HCT116 (cell line): ENCODE results near the gene AMZ1. TPM values are rescaled to one million over a fixed set of nuclear protein-coding genes. Genes with fewer than 3 reads are reported as not detected.

Source experiments
- ATAC-seq: fragments of 200-7000 bp; cut with Tn5 transposase; 2 replicates; pipeline ENCODE4 v1.9.1; 2020; ENCODE audit warnings: mild to moderate bottlenecking, moderate library complexity
- BruUV-seq: library from RNA; stranded (reverse); fragments of 400-500 nt; replicated peaks from 2 replicates; lab custom pipeline; 2021; lab: Mats Ljungman, UMichigan
- CTCF ChIA-PET: fragments of 300-600 bp; sonication (Branson Sonifier 250); formaldehyde crosslinking; loops from one replicate; lab custom pipeline; 2021; ENCODE audit warnings: antibody characterized with exemption; lab: Charles Lee
- POLR2A ChIA-PET: fragments of 300-600, 350-600 bp; sonication (Branson Sonifier 250); formaldehyde crosslinking; loops from one replicate; lab custom pipeline; 2021; ENCODE audit warnings: antibody characterized with exemption; lab: Charles Lee
- RAD21 ChIA-PET, 2 experiments: fragments of 300-600 bp; sonication (Branson Sonifier 250); formaldehyde crosslinking; loops; one replicate each; lab custom pipeline; 2023; ENCODE audit warnings: low total read pairs in 2 of 2; ENCODE audit not compliant: uncharacterized antibody in 2 of 2, unreplicated experiment in 2 of 2, low non-redundant PET in 1 of 2; lab: Charles Lee
- DNase-seq: peaks from one replicate; pipeline ENCODE4 v3.0.0-alpha.2; 2010; ENCODE audit warnings: low read depth, low spot score
- H2AFZ ChIP-seq: fragments of 200-600 bp; shearing (Covaris generic), sonication (generic); 2 replicates; pipeline ENCODE4 v1.6.1; 2017; ENCODE audit warnings: low read depth, mixed run types, mixed read lengths, antibody characterized with exemption, low read length; ENCODE audit not compliant: poor library complexity, severe bottlenecking
- H3K27ac ChIP-seq: 2 replicates; pipeline ENCODE4 v1.5.1; 2012; ENCODE audit warnings: low read depth, low read length
- H3K27me3 ChIP-seq: fragments of 200-600 bp; sonication (generic); 2 replicates; pipeline ENCODE4 v1.6.1; 2016; ENCODE audit warnings: mixed run types, low read length, mixed read lengths; ENCODE audit not compliant: insufficient read depth
- H3K36me3 ChIP-seq, 2 experiments: fragments of 200-500 bp in 1 of 2; fragments of 200-600 bp in 1 of 2; sonication (Bioruptor generic) in 1 of 2; sonication (generic) in 1 of 2; 2 replicates each; pipeline versions ENCODE4 v1.5.1 to v1.6.1; 2014 to 2016; ENCODE audit warnings: low read length in 2 of 2, inconsistent platforms in 1 of 2, mixed read lengths in 1 of 2, mixed run types in 1 of 2; ENCODE audit not compliant: insufficient read depth in 2 of 2, control insufficient read depth in 1 of 2
- H3K4me1 ChIP-seq, 2 experiments: fragments of 200-600 bp in 1 of 2; sonication (generic) in 1 of 2; 2 replicates each; pipeline versions ENCODE4 v1.5.1 to v1.6.1; 2012 to 2017; ENCODE audit warnings: low read length in 2 of 2, inconsistent platforms in 1 of 2, mild to moderate bottlenecking in 1 of 2, mixed read lengths in 1 of 2, mixed run types in 1 of 2, moderate library complexity in 1 of 2; ENCODE audit not compliant: insufficient read depth in 2 of 2, control insufficient read depth in 1 of 2
- H3K4me2 ChIP-seq: fragments of 200-600 bp; sonication (generic); 2 replicates; pipeline ENCODE4 v1.6.1; 2017; ENCODE audit warnings: mixed run types, low read length, mixed read lengths
- H3K4me3 ChIP-seq, 2 experiments: fragments of 200-600 bp in 1 of 2; sonication (generic) in 1 of 2; replicated peaks in 1 of 2; 2 replicates each; pipeline ENCODE4 v1.5.1; 2011 to 2016; ENCODE audit warnings: low read length in 2 of 2, control low read depth in 1 of 2, low read depth in 1 of 2, mild to moderate bottlenecking in 1 of 2, mixed read lengths in 1 of 2, mixed run types in 1 of 2
- H3K79me2 ChIP-seq: fragments of 200-600 bp; sonication (generic); 2 replicates; pipeline ENCODE4 v1.6.1; 2017; ENCODE audit warnings: mild to moderate bottlenecking, mixed run types, low read length, moderate library complexity, mixed read lengths; ENCODE audit not compliant: insufficient read depth
- H3K9ac ChIP-seq: fragments of 200-600 bp; sonication (generic); 2 replicates; pipeline ENCODE4 v1.6.1; 2016; ENCODE audit warnings: low read length, mixed read lengths
- H3K9me2 ChIP-seq: fragments of 200-600 bp; sonication (generic), shearing (Covaris generic); 2 replicates; pipeline ENCODE4 v1.6.1; 2017; ENCODE audit warnings: mixed run types, mild to moderate bottlenecking, moderate library complexity; ENCODE audit not compliant: insufficient read depth
- H3K9me3 ChIP-seq, 2 experiments: fragments of 200-500 bp in 1 of 2; fragments of 200-600 bp in 1 of 2; sonication (Bioruptor generic) in 1 of 2; sonication (generic) in 1 of 2; 2 replicates each; pipeline ENCODE4 v1.6.1; 2014 to 2017; ENCODE audit warnings: low read length in 2 of 2, mixed read lengths in 2 of 2, inconsistent platforms in 1 of 2, low read depth in 1 of 2, mild to moderate bottlenecking in 1 of 2, mixed run types in 1 of 2, moderate library complexity in 1 of 2; ENCODE audit not compliant: control insufficient read depth in 1 of 2, insufficient read depth in 1 of 2
- H4K20me1 ChIP-seq: fragments of 200-600 bp; sonication (generic), shearing (Covaris generic); 2 replicates; pipeline ENCODE4 v1.6.1; 2017; ENCODE audit warnings: mixed run types, mild to moderate bottlenecking, moderate library complexity; ENCODE audit not compliant: insufficient read depth
- ATF3 ChIP-seq: IDR thresholded peaks from 2 replicates; pipeline ENCODE4 v1.6.1; 2012
- CBX3 ChIP-seq: IDR thresholded peaks from 2 replicates; pipeline ENCODE4 v1.6.1; 2012; ENCODE audit warnings: low read depth
- CEBPB ChIP-seq: IDR thresholded peaks from 2 replicates; pipeline ENCODE4 v1.6.1; 2012; ENCODE audit warnings: low read depth
- ELF1 ChIP-seq: IDR thresholded peaks from 2 replicates; pipeline ENCODE4 v1.6.1; 2012; ENCODE audit warnings: low read depth, borderline replicate concordance
- EZH2 ChIP-seq: fragments of 200-600 bp; sonication (generic); IDR thresholded peaks from 2 replicates; pipeline ENCODE4 v1.6.1; 2017; ENCODE audit warnings: antibody characterized with exemption, mixed run types
- EZH2phosphoT487 ChIP-seq: fragments of 200-600 bp; IDR thresholded peaks from 2 replicates; pipeline ENCODE4 v1.6.1; 2018; ENCODE audit warnings: antibody characterized with exemption, borderline replicate concordance
- FOSL1 ChIP-seq: IDR thresholded peaks from 2 replicates; pipeline ENCODE4 v1.6.1; 2012; ENCODE audit warnings: low read depth
- JUND ChIP-seq: IDR thresholded peaks from 2 replicates; pipeline ENCODE4 v1.6.1; 2012
- REST ChIP-seq: IDR thresholded peaks from 2 replicates; pipeline ENCODE4 v1.6.1; 2012; ENCODE audit warnings: low read depth
- SP1 ChIP-seq: IDR thresholded peaks from 2 replicates; pipeline ENCODE4 v1.6.1; 2012; ENCODE audit warnings: low read depth
- SRF ChIP-seq: IDR thresholded peaks from 2 replicates; pipeline ENCODE4 v1.6.1; 2012; ENCODE audit warnings: low read depth
- YY1 ChIP-seq: IDR thresholded peaks from 2 replicates; pipeline ENCODE4 v1.6.1; 2011; ENCODE audit warnings: low read length, low read depth, moderate library complexity, mild to moderate bottlenecking; ENCODE audit not compliant: insufficient replicate concordance; ENCODE audit errors: extremely low read depth
- intact Hi-C: fragments of 100-400 bp; cut with micrococcal nuclease; formaldehyde crosslinking; loops from 2 replicates; pipeline ENCODE4 v1.10.0; 2022
- total RNA-seq: library from RNA; stranded (reverse); gene quantifications from one replicate; pipeline ENCODE4 v1.2.1, GENCODE V29; 2021; ENCODE audit not compliant: unreplicated experiment

AMZ1 gene
- total RNA-seq, 1 experiment from 2014 or later: not detected

- RAD21 ChIA-PET: no interaction called here
Observed at GRCh38 chr7:2666588-2667250, 21.3 kb upstream of the AMZ1 start.

More at GRCh38 chr7:2666588-2667250, 21.3 kb upstream of the AMZ1 start:
- CTCF ChIA-PET: interaction anchor here (0.8 to 1.1 kb wide), 2 partner anchors 14 to 43 kb away, joined by 3 read pairs; no protein-coding TSS in a partner anchor
- ATAC-seq (no peak), DNase-seq (no peak)
- TF ChIP-seq YY1 (no peak), CEBPB (no peak), SRF (no peak), EZH2 (no peak), ATF3 (no peak), EZH2phosphoT487 (no peak), FOSL1 (no peak), CBX3 (no peak), ELF1 (no peak), REST (no peak), SP1 (no peak), JUND (no peak)
- Histone ChIP-seq H3K9me2 (no peaks in the 10 kb centered on the region), H3K27ac (no peak overlapping the region), H3K4me3 (no peak overlapping the region), H4K20me1 (no peaks in the 10 kb centered on the region), H2AFZ (no peak overlapping the region), H3K9ac (no peak overlapping the region), H3K36me3 (no peaks in the 10 kb centered on the region), H3K9me3 (no peaks in the 10 kb centered on the region), H3K27me3 (no peaks in the 10 kb centered on the region), H3K79me2 (no peaks in the 10 kb centered on the region), H3K4me1 (peaks cover 0 to 11% of the 10 kb centered on the region in 2 experiments; a peak in 1 of 4 replicates), H3K4me2 (no peak overlapping the region)
- intact Hi-C loops: no loop called here
- no TSS peak for BruUV-seq
- POLR2A ChIA-PET: no interaction called here
